ENCODE measurements around the gene ASIC3.
"Not testable (repeated sequence)": the region's sequence is repeated elsewhere in the genome, so short reads cannot be mapped to it uniquely, and the experiment has no call there.

ASIC3 gene

DNA sequence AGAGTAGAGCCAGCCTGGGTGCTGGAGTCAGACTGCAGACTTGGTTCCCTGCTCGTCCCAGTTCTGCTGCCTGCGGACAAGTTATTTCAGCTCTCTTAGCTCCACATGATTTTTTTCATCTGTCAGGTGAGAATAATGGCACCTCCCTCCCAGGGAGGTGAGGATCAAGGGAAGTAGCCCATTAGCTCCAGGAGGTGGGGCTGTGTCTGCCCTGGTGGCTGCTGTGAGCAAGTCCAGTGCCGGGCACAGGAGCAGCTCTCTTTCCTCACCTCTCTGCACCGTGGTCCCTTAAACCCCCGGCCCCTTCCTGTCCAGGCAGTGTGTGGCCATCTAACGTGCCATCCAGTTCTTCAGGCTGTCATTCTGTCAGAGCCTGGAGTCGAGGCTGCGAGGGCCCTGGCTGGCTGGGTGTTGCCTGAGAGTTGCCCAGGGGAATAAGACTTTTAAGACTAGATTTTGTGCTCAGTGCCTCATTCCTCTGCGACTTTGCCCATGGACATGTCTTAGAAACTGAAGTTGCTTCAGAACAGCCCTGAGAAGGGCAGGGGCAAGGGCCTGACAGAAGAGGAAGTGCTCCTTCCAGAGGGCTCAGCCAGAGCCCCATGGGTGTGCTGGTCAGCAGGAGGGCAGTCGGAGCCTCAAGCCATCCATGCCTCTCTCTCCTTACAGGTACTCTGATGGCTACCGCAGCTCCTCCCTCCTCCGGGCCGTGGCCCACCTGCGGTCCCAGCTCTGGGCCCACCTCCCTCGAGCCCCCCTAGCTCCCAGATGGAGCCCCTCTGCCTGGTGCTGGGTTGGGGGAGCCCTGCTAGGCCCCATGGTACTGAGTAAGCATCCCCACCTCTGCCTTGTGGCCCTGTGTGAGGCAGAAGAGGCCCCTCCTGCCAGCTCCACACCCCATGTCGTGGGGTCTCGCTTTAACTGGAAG lies 15.1 kb upstream of the ASIC3 start:
- DNase-seq = no peak

DNA sequence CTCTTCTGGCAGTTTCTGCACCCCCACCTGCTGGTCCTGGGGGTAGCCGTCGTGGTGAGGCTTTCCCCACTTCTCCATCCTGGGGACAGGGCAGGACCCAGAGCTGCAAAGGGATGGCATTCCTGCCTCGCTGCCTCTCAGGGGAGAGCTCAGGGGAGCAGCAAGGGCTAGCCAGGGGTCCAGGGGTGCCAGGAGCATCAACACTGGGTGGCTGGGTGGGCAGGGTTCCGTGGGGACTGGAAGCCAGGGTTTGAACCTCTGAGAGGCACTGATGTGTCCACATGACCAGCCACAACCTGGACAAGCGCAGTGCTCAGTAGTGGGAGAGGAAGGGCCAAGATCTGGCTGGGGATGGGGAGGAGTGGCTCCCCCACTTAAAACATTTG lies 14.5 kb upstream of the ASIC3 start:
- no peak for DNase-seq

DNA sequence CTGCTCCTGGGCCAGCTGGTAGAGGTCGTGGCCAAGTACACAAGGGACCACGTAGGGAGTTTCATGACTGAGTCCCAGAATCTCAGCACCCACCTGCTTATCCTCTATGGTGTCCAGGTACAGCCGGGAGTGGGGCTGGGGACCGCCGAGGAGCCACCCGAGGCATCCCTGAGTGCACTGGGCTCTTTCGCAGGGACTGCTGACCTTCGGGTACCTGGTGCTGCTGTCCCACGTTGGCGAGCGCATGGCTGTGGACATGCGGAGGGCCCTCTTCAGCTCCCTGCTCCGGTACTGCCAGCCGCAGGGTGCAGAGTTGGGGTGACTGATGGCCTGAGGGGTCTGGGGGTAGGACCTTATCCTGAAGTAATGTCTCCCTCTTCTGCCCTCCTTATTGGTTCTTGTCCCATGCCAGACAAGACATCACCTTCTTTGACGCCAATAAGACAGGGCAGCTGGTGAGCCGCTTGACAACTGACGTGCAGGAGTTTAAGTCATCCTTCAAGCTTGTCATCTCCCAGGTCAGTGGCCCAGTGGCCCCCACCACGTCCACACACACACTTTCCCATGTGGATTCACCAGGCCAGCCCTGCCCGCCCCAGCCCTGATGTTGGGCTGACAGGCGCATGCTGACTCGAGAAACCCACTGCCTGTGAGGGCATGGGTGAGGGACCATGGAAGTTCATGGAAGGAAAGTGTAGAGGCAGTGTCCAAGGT lies 13.9 kb upstream of the ASIC3 start:
- DNase-seq = no peak

DNA sequence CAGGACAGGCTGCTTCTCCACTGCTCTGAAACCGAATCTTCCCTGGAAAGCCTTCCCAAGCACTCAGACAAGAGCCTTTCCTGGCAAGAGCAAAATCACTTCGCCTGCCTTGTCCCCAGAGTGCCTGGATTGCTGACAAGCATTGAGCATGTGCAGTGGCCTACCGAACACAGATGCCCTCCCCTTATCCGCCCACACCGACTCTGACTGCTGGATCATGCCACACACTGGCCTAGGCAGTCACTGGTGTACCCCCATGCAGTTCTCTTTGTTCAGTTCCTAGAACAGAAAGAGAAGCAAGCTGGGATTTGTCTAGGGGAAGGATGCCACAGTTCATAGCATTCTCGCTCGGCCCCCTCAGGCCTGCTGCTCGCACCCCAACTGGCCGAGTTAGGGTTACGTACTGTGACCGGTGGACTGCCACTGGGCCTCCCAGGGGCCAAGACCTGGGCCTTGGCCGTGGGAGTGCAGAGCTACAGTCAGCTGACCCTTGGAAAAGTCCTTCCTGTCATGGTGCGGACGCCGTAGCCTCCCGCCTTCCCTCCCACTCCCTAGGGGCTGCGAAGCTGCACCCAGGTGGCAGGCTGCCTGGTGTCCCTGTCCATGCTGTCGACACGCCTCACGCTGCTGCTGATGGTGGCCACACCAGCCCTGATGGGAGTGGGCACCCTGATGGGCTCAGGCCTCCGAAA lies 13.2 kb upstream of the ASIC3 start:
- no peak for DNase-seq

DNA sequence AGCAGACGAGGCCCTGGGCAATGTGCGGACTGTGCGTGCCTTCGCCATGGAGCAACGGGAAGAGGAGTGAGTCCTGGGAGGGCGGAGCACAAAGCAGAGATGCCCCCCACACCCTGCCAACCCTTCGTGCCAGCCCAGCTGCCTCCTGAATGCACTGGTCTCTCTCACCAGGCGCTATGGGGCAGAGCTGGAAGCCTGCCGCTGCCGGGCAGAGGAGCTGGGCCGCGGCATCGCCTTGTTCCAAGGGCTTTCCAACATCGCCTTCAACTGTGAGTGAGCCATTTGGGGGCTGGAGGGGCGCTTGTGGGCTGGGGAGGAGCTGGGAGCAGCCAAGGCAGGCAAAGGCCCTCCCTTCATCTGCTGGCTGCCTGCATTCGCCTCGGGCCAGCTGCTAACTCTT lies 12.4 kb upstream of the ASIC3 start:
- DNase-seq = no peak

DNA sequence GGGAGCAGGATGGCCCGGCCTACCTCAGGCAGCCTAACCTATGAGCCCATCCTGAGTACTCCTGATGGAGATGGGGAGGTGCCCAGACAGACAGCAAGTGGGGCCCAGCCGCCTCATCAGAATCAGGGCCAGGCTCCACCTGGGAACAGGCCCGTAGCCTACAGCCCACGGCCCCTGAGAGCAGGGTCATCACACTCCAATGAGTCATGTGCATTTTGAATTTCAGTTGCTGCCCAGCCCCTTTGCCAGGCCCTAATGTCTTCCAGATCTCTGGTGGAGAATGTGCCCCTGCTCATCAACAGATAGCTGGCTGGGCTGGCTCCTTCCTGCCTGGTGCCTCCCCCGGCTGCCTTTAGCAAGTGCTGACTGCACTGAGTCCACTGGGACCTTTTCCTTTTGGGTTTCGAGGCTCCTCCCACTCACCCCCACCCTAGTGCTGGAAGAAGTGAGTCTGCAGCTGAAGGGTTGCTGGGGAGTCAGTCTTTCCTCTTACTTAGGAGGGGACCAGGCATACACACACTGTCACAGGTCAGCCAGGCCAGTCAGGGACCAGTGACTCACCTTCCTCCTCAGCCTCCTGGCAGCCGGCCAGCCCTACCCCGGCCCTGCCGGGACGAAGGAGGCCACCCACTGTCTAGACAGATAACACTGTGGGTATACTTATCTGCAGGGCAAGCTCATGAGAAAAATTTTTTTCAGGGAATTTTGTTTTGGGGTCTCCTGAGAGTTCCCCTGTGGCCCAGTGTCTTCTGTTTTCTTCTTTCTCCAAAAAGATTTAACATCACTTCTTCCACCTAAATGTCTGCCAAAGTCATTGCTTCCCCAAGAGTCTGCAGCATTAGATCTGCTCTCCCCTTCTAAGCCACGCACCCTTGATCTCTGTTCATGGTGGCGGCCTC lies 9.1 kb upstream of the ASIC3 start:
- DNase-seq = no peak

DNA sequence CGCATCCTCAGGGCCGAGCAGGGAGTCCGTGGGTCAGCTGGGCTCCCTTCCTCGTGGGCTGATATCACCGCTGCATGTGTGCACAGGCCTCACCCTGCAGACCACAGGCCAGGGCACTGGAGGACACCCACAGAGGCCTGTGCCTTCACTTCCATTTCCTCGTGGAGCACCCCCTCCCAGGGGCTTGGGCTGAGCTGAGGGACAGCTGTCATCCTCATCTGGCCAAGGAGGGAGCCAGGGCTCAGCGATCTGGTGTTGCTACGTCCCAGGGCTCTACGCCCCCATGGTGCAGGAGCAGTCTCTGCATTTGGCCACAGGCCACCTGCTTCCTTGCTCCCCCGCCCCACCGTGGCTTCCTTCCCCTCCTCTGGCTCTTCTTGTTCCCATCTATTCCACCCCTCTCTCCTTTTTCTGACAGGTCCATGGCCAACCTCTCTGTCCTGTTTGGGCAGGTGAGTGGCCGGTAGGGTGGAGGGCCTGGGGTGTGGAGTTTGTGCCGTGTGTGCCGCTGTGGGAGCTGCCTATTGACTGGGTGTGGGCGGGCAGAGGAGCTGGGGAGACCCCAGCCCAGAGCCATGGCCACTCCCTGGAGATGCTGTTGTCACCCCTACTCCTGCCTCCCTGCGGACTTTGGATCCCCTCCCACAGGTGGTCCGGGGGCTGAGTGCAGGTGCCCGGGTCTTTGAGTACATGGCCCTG lies 8.3 kb upstream of the ASIC3 start:
- DNase-seq = no peak

DNA sequence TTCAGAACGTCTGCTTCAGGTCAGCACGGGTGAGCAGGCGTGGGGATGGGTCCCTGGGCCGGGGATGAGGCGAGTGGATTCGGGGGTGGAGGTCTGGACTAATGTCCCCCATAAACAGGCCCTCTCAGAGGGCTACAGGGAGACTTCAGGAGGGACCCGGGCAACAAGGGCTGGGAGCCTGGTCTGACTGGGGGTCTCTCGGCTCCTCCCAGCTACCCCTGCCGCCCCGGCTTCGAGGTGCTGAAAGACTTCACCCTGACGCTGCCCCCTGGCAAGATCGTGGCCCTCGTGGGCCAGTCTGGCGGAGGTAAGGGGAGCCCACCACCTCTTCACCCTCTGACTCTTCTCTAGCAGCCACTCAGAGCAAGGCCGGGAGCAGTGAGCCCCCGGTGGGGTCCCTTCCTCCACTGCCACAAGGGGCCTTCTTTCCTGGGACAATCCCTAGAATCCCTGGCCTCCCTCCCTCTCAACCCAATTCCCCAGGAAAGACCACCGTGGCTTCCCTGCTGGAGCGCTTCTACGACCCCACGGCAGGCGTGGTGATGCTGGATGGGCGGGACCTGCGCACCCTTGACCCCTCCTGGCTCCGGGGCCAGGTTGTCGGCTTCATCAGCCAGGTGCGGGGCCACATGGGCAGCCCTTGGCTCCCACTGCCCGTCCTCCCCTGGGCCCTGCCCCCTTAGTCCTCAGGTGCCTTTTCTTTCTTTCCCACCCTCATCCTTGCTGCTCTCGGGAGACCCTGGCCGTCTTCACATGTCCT lies 7.5 kb upstream of the ASIC3 start:
- DNase-seq = no peak

DNA sequence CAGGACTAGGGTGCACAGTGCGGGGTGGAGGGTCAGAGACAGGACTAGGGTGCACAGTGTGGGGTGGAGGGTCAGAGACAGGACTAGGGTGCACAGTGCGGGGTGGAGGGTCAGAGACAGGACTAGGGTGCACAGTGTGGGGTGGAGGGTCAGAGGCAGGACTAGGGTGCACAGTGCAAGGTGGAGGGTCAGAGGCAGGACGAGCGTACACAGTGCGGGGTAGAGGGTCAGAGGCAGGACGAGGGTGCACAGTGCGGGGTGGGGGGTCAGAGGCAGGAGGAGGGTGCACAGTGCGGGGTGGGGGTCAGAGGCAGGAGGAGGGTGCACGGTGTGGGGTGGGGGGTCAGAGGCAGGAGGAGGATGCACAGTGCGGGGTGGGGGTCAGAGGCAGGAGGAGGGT lies 4.9 kb upstream of the ASIC3 start:
- not testable (repeated sequence) for DNase-seq

DNA sequence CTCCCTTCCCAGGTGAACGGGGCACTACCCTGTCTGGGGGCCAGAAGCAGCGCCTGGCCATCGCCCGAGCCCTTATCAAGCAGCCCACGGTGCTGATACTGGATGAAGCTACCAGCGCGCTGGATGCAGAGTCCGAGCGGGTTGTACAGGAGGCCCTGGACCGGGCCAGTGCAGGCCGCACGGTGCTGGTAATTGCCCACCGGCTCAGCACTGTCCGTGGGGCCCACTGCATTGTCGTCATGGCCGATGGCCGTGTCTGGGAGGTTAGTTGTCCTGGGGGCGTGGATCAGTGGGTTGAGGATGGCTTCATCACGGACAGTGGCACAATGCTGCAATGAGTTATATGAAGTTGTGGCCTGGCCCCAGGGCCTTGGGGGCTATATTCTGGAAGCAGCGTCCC lies 4.4 kb upstream of the ASIC3 start:
- no peak for DNase-seq

DNA sequence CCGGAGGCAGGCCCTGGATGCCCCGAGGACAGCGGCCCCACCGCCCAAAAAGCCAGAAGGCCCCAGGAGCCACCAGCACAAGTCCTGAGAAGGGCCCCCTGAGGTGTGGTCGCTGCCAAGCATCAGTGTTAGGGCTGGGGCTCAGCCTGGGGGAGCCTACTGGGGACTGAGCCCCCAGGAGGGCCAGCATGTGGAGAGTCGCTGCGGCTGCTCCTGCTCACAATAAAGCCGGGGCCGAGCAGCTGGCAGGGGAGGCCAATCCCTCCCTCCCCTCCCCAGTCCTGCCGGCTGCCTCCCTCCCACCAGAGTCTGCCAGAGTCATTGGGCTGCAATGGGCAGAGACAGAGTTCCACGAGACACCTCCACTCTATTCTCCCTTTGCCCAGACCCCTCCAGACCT lies 3.1 kb upstream of the ASIC3 start:
- no peak for DNase-seq

DNA sequence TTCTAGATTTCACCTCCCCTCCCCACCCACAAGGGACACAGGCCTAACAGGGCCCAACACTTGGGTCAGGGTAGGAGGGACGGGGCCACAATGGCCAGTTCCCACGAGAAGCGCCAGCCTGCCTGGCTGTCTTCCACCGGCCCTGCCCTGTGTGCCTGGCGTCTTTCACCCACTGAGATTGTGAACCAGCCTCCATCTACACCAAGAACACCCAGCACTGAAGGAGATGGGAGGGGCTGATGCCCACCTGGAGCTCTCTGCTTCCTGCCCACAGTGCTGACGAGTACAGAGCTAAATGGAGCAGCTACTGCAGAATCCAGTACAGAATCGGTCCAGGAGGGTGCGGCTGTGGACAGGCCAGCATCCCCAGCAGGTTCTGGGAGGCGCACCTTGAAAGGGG lies 2.4 kb upstream of the ASIC3 start:
- no peak for DNase-seq

DNA sequence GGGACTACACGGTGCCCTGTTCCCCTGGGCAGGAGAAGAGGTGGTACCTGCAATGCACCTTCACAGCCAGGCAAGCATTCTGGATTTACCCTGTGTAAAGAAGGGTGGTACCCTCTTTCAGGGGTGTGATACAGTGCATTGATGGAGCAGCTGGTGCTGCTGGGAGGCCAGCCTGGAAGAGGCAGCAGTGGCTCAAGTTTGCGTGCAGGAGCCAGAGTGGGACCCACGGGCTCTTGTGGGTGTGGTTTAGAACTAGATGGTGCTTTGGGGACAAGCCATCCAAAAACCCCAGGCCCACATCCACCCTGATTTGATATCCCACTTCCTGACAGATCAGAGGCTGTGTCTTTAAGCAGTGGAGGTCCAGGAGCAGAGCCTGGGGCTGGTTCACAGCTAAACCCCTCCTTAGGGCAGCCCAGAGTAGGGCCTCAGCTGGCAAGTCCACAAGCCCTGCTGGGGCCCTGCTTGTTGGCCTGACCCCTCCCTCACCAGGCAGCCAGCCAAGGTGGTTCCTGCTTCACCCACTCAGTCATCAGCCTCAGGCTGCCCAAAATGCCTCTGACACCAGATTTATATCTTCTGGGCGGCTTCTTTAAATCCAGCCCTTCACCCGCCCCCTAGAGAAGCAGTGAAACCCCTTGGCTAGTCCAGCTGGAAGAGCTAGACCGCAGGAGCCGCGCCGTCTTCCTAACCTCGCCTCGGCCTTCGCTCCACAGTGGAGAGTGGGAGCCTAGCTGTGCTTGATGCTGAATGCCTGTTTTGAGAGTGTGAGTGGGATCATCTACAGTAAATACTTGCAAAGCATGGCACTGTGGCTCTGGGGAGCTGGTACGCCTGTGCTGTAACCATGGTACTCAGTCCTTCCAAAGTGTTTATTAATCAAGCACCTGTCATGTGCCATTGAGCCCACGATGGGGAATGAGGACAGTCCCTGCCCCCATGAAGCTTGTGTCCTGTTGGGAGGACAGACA lies 1.4 kb upstream of the ASIC3 start:
- no peak for DNase-seq

DNA sequence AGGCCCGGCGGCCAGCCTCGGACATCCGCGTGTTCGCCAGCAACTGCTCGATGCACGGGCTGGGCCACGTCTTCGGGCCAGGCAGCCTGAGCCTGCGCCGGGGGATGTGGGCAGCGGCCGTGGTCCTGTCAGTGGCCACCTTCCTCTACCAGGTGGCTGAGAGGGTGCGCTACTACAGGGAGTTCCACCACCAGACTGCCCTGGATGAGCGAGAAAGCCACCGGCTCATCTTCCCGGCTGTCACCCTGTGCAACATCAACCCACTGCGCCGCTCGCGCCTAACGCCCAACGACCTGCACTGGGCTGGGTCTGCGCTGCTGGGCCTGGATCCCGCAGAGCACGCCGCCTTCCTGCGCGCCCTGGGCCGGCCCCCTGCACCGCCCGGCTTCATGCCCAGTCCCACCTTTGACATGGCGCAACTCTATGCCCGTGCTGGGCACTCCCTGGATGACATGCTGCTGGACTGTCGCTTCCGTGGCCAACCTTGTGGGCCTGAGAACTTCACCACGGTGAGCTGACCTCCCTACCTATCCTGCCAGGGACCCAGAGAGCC lies 656 bp downstream of the ASIC3 start:
- DNase-seq = no peak

DNA sequence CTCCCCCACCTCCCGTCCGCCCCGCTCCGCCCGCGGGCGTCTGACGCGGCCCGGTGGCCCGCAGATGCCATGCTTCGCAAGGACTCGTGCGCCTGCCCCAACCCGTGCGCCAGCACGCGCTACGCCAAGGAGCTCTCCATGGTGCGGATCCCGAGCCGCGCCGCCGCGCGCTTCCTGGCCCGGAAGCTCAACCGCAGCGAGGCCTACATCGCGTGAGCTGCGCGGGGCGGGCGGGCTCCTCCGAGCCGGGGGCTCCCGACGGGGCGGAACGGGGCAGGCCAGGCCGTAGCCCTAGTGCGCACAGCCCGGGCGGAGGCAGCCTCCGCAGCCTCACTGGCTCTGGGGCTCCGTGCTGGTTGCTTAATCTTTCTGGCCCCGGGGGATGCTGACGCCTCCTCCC lies 2.8 kb downstream of the ASIC3 start:
- peak; percentile 68 for DNase-seq

DNA sequence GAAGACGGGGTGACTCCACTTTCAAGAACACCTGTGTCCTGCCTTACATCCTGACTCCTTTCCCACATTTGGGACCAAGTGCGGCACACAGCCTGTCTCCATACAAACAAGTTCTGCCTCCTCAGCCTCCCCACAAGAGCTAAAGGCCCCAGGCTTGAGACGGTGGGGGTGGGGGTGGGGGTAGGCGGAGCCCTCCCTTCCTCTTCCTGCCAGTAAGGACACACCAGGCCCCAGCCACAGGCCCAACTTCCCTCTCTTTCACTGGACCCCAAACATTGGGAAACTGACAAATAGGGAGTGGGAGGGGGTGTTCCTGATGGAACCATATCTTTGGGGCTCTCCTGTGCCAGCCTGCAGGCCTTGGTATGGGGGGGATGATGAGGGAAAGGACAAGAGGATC lies 4.8 kb downstream of the ASIC3 start:
- DNase-seq = no peak

DNA sequence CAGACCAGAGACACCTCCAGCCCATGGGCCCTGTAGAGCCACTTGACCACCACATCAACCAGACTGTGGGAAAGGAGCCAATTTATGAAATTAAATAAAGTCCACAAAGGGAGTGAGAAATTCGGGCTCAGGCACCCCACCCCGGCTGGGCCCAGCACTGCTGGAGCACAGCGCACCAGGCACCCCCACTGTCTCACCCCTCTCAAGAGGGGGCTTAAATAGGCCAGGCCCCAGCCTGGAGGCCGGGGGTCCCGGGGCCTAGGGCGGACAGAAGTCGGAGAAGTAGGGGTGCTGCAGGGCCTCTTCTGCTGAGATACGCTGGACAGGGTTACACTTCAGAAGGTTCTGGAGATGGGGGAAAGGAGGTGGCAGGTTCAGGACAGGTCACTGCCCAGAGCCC lies 5.4 kb downstream of the ASIC3 start:
- DNase-seq = no peak

DNA sequence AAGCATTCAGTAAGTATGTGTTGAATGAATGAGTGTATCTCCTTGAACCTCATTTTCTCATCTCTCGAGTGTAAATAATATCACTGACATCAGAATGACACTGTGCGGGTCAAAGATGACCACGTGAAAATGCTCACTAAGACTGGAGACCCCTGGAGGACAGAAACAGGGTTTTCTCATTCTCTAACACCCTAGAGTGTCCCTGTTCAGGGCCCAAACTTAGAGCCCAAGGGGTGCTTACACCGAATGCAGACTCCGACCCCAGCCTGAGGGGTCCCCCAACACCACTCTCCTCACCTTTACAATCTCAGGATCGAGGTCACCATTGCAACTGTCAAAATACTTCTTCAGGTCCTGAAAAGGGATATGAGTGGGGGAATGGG lies 7.9 kb downstream of the ASIC3 start:
- DNase-seq = no peak
